H9 (cell line): ENCODE data around the gene ROBO2. TPM values are rescaled to one million over a fixed set of nuclear protein-coding genes. Genes with fewer than 3 reads are reported as not detected.

Experiments
- DNase-seq: peaks from one replicate; pipeline ENCODE4 v3.0.0-alpha.2; 2017
- H2AFZ ChIP-seq: one replicate; pipeline ENCODE4 v1.6.1; 2013; ENCODE audit warnings: mild to moderate bottlenecking, low read length, control low read depth, moderate library complexity
- H2AK5ac ChIP-seq: 2 replicates; pipeline ENCODE4 v1.6.1; 2013; ENCODE audit warnings: low read length, control low read depth, mixed read lengths; ENCODE audit not compliant: insufficient read length
- H2BK120ac ChIP-seq: one replicate; pipeline ENCODE4 v1.6.1; 2013; ENCODE audit warnings: low read depth, mild to moderate bottlenecking, low read length, control low read depth, inconsistent platforms; ENCODE audit not compliant: poor library complexity, severe bottlenecking
- H2BK12ac ChIP-seq: 2 replicates; pipeline ENCODE4 v1.6.1; 2013; ENCODE audit warnings: low read length, control low read depth, mixed read lengths, low read depth; ENCODE audit not compliant: insufficient read length
- H2BK15ac ChIP-seq: 2 replicates; pipeline ENCODE4 v1.6.1; 2013; ENCODE audit warnings: low read depth, low read length, control low read depth
- H2BK20ac ChIP-seq: one replicate; pipeline ENCODE4 v1.6.1; 2013; ENCODE audit warnings: low read depth, mild to moderate bottlenecking, low read length, control low read depth, inconsistent platforms; ENCODE audit not compliant: poor library complexity, severe bottlenecking
- H2BK5ac ChIP-seq: 2 replicates; pipeline ENCODE4 v1.6.1; 2013; ENCODE audit warnings: low read length, control low read depth, mixed read lengths; ENCODE audit not compliant: insufficient read length
- H3K14ac ChIP-seq: 2 replicates; pipeline ENCODE4 v1.6.1; 2013; ENCODE audit warnings: low read length, control low read depth; ENCODE audit not compliant: insufficient read depth
- H3K18ac ChIP-seq: 2 replicates; pipeline ENCODE4 v1.6.1; 2013; ENCODE audit warnings: low read depth, mild to moderate bottlenecking, mixed read lengths, low read length, control low read depth; ENCODE audit not compliant: insufficient read length
- H3K23ac ChIP-seq: 2 replicates; pipeline ENCODE4 v1.6.1; 2013; ENCODE audit warnings: low read length, control low read depth, mixed read lengths, low read depth; ENCODE audit not compliant: insufficient read length
- H3K23me2 ChIP-seq: 2 replicates; pipeline ENCODE4 v1.6.1; 2013; ENCODE audit warnings: low read depth, mild to moderate bottlenecking, mixed read lengths, low read length, control low read depth; ENCODE audit not compliant: insufficient read length, poor library complexity, severe bottlenecking
- H3K27ac ChIP-seq: 2 replicates; pipeline ENCODE4 v1.5.1; 2013; ENCODE audit warnings: low read length, control low read depth, mixed read lengths, low read depth; ENCODE audit not compliant: insufficient read length
- H3K27me3 ChIP-seq: 2 replicates; pipeline ENCODE4 v1.6.1; 2013; ENCODE audit warnings: low read length, control low read depth, inconsistent platforms; ENCODE audit not compliant: insufficient read depth
- H3K4ac ChIP-seq: 2 replicates; pipeline ENCODE4 v1.6.1; 2013; ENCODE audit warnings: low read depth, mild to moderate bottlenecking, control low read depth, inconsistent platforms, low read length, moderate library complexity
- H3K4me1 ChIP-seq: 2 replicates; pipeline ENCODE4 v1.6.1; 2013; ENCODE audit warnings: low read length, control low read depth, inconsistent platforms; ENCODE audit not compliant: insufficient read depth
- H3K4me2 ChIP-seq: 2 replicates; pipeline ENCODE4 v1.6.1; 2013; ENCODE audit warnings: low read length, control low read depth, mixed read lengths; ENCODE audit not compliant: insufficient read length, insufficient read depth
- H3K56ac ChIP-seq: 2 replicates; pipeline ENCODE4 v1.6.1; 2013; ENCODE audit warnings: low read depth, mild to moderate bottlenecking, mixed read lengths, low read length, control low read depth; ENCODE audit not compliant: insufficient read length
- H3K79me1 ChIP-seq: 2 replicates; pipeline ENCODE4 v1.6.1; 2013; ENCODE audit warnings: low read depth, mild to moderate bottlenecking, moderate library complexity, low read length, control low read depth, inconsistent platforms; ENCODE audit not compliant: insufficient read depth, poor library complexity, severe bottlenecking
- H3K79me2 ChIP-seq: 2 replicates; pipeline ENCODE4 v1.6.1; 2013; ENCODE audit warnings: low read length, control low read depth, inconsistent platforms; ENCODE audit not compliant: insufficient read depth
- H3K9ac ChIP-seq: 2 replicates; pipeline ENCODE4 v1.6.1; 2013; ENCODE audit warnings: low read length, control low read depth, mixed read lengths; ENCODE audit not compliant: insufficient read length; ENCODE audit errors: extremely low read depth
- H3K9me3 ChIP-seq: one replicate; pipeline ENCODE4 v1.6.1; 2013; ENCODE audit warnings: low read depth, low read length, inconsistent platforms; ENCODE audit not compliant: control insufficient read depth
- H3T11ph ChIP-seq: one replicate; pipeline ENCODE4 v1.6.1; 2013; ENCODE audit warnings: mild to moderate bottlenecking, low read length, control low read depth, inconsistent platforms
- H4K20me1 ChIP-seq: one replicate; pipeline ENCODE4 v1.6.1; 2013; ENCODE audit not compliant: control insufficient read depth, insufficient read length, insufficient read depth
- H4K5ac ChIP-seq: 2 replicates; pipeline ENCODE4 v1.6.1; 2013; ENCODE audit warnings: low read depth, mild to moderate bottlenecking, mixed read lengths, low read length, control low read depth; ENCODE audit not compliant: insufficient read length
- H4K8ac ChIP-seq: replicated peaks from 2 replicates; pipeline ENCODE4 v1.6.1; 2013; ENCODE audit warnings: low read length, control low read depth, mixed read lengths, low read depth; ENCODE audit not compliant: insufficient read length
- H4K91ac ChIP-seq: 2 replicates; pipeline ENCODE4 v1.6.1; 2013; ENCODE audit warnings: low read depth, mild to moderate bottlenecking, moderate library complexity, mixed read lengths, low read length, control low read depth; ENCODE audit not compliant: insufficient read length
- H3K27ac Mint-ChIP-seq, 3 experiments: 2 replicates in 2 of 3; 3 replicates in 1 of 3; pipeline ENCODE4 v1.8.0; 2020 to 2021; ENCODE audit warnings: mixed read lengths in 3 of 3, mild to moderate bottlenecking in 1 of 3, moderate library complexity in 1 of 3
- H3K27me3 Mint-ChIP-seq: 2 replicates; pipeline ENCODE4 v1.8.0; 2021; ENCODE audit warnings: low read depth, mild to moderate bottlenecking, moderate library complexity, mixed read lengths
- H3K36me3 Mint-ChIP-seq, 3 experiments: 2 replicates in 2 of 3; 3 replicates in 1 of 3; pipeline ENCODE4 v1.8.0; 2020 to 2021; ENCODE audit warnings: low read depth in 3 of 3, mixed read lengths in 3 of 3; ENCODE audit not compliant: insufficient read depth in 1 of 3
- H3K4me1 Mint-ChIP-seq, 2 experiments: 2 replicates each; pipeline ENCODE4 v1.8.0; 2020; ENCODE audit warnings: mixed read lengths in 2 of 2
- H3K4me3 Mint-ChIP-seq, 2 experiments: 2 replicates in 1 of 2; 3 replicates in 1 of 2; pipeline ENCODE4 v1.8.0; 2020 to 2021; ENCODE audit warnings: mild to moderate bottlenecking in 2 of 2, mixed read lengths in 2 of 2, moderate library complexity in 1 of 2
- H3K9me3 Mint-ChIP-seq, 2 experiments: 2 replicates in 1 of 2; 3 replicates in 1 of 2; pipeline ENCODE4 v1.8.0; 2020; ENCODE audit warnings: mild to moderate bottlenecking in 2 of 2, mixed read lengths in 2 of 2, moderate library complexity in 1 of 2
- WGBS: extraction: QIAGEN DNeasy Blood & Tissue Kit; methylation state at CpG from one replicate; pipeline ENCODE4 v1.1.7; 2013; ENCODE audit warnings: missing lambda C conversion rate, low lambda C conversion rate, mixed read lengths; ENCODE audit not compliant: insufficient read length; ENCODE audit errors: extremely low coverage; 5-methylcytosine and 5-hydroxymethylcytosine counted together
- total RNA-seq: library from RNA; stranded (reverse); gene quantifications from 2 replicates; pipeline ENCODE4 v1.2.1, GENCODE V29; 2021
- TF ChIP-seq, protein P1 (sequence below): fragments of 200-600 bp; sonication (generic); conservative IDR thresholded peaks from 3 replicates; pipeline ENCODE4 v1.8.0; 2021; ENCODE audit warnings: antibody characterized with exemption, mild to moderate bottlenecking

The ROBO2 gene
- total RNA-seq, 1 experiment from 2014 or later: 2.3 TPM

DNA sequence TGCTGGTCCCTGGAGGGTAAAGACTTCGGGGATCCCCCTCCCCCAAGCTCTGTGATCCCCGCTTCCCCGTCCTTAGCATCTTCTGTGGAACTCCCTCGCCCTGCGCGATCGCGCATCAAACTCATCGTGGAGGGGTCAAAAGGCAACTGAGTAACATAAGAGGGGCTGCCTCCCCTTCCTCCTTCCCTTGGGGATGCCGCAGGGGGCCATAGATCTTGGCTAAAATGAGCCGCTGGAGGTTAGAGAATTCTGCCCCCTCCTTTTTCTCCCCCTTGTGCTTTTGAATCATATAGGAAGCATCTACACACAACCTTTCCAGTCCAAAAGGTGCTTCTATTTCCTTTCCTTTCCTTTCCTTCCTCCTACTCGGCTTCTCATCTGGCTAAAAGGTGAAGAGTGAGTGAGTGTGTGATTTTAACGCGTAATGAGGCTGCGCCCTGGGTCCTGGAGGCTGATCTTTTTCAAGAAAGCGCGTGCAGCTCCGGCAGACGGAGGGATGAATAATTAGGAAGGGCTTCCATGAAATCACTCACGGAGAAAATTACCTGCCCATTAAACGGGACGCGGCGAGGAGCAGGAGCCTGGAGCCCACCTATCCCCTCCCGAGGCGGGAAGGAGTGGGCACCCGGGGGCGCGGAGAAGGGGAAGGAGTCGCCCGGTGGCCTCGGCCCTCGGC, 831 bp upstream of the ROBO2 start:
- Histone ChIP-seq H2AFZ (no peak overlapping the region), H2BK20ac (no peak overlapping the region), H4K5ac (no peak overlapping the region), H4K20me1 (no peaks in the 10 kb centered on the region), H3K27ac (no peak overlapping the region), H3K79me2 (0 out of 2 replicates have a peak, but pooled peaks cover 2% of the 10 kb centered on the region), H3K27me3 (peaks cover 5% of the 10 kb centered on the region), H3K4me1 (peaks cover 5% of the 10 kb centered on the region; the same call in 1 of the 2 replicates), H3K9me3 (no peaks in the 10 kb centered on the region), H3K56ac (no peak overlapping the region), H3K4ac (no peak overlapping the region), H3K79me1 (no peaks in the 10 kb centered on the region), H3K14ac (no peak overlapping the region; the same call in none of the 2 replicates), H3T11ph (no peak overlapping the region), H3K9ac (peak overlapping the region; percentile 34), H4K91ac (no peak overlapping the region), H2BK15ac (no peak overlapping the region), H2BK120ac (no peak overlapping the region), H3K23ac (no peak overlapping the region), H2AK5ac (no peak overlapping the region), H2BK5ac (no peak overlapping the region), H2BK12ac (no peak overlapping the region), H4K8ac (no peak overlapping the region), H3K23me2 (peaks cover 14% of the 10 kb centered on the region), H3K4me2 (peak overlapping the region; percentile 96), H3K18ac (peak overlapping the region; percentile 44)
- Mint-ChIP-seq H3K4me1 (peaks cover 19 to 20% of the 10 kb centered on the region in 2 experiments), H3K9me3 (no peaks in the 10 kb centered on the region), H3K4me3 (peak overlapping the region; percentile 84 to 95), H3K27me3 (peaks cover 36% of the 10 kb centered on the region), H3K36me3 (no peaks in the 10 kb centered on the region), H3K27ac (peak overlapping the region in 2 of 3 experiments; percentile 19 to 73; a peak in 5 of 7 replicates)
- no CpG with 5 or more reads among the region's 33 CpGs for WGBS
- DNase-seq: peak; percentile 45
- TF ChIP-seq, protein P1, sequence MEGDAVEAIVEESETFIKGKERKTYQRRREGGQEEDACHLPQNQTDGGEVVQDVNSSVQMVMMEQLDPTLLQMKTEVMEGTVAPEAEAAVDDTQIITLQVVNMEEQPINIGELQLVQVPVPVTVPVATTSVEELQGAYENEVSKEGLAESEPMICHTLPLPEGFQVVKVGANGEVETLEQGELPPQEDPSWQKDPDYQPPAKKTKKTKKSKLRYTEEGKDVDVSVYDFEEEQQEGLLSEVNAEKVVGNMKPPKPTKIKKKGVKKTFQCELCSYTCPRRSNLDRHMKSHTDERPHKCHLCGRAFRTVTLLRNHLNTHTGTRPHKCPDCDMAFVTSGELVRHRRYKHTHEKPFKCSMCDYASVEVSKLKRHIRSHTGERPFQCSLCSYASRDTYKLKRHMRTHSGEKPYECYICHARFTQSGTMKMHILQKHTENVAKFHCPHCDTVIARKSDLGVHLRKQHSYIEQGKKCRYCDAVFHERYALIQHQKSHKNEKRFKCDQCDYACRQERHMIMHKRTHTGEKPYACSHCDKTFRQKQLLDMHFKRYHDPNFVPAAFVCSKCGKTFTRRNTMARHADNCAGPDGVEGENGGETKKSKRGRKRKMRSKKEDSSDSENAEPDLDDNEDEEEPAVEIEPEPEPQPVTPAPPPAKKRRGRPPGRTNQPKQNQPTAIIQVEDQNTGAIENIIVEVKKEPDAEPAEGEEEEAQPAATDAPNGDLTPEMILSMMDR: no peak
